Measurements from ENCODE around the gene CSNK2A3.

The CSNK2A3 gene

GRCh38 chr11:11332141-11332710 is 20.8 kb downstream of the CSNK2A3 start:
- no peak overlapping the region for H3K4me3 ChIP-seq (replicated peaks in 1 of 2; ENCODE audit: low read depth in 2 of 2, low read length in 2 of 2)
- no peak for TF ChIP-seq CTCF (IDR thresholded peaks at IDR 0.05; ENCODE audit: low read depth, low read length)

GRCh38 chr11:11329062-11329806 is 23.8 kb downstream of the CSNK2A3 start:
- no peak for DNase-seq (ENCODE audit: low read depth in 2 of 2)
- H3K4me3 ChIP-seq (replicated peaks in 1 of 2; ENCODE audit: low read depth in 2 of 2, low read length in 2 of 2), result no peak overlapping the region
- TF ChIP-seq CTCF (IDR thresholded peaks at IDR 0.05; ENCODE audit: low read depth, low read length), result no peak

More at GRCh38 chr11:11332141-11332710, 20.8 kb downstream of the CSNK2A3 start:
- no peak for DNase-seq (ENCODE audit: low read depth in 2 of 2)

GRCh38 chr11:11324090-11324489 is 29.0 kb downstream of the CSNK2A3 start:
- peak in 1 of 2 donors; percentile 2 for DNase-seq (ENCODE audit: low read depth in 2 of 2)
- no peak for TF ChIP-seq CTCF (IDR thresholded peaks at IDR 0.05; ENCODE audit: low read depth, low read length)
- H3K4me3 ChIP-seq (replicated peaks in 1 of 2; ENCODE audit: low read depth in 2 of 2, low read length in 2 of 2), result no peak overlapping the region

GRCh38 chr11:11322101-11322500 is 30.9 kb downstream of the CSNK2A3 start:
- DNase-seq (ENCODE audit: low read depth in 2 of 2), result no peak
- H3K4me3 ChIP-seq (replicated peaks in 1 of 2; ENCODE audit: low read depth in 2 of 2, low read length in 2 of 2), result no peak overlapping the region
- TF ChIP-seq CTCF (IDR thresholded peaks at IDR 0.05; ENCODE audit: low read depth, low read length), result no peak

GRCh38 chr11:11320825-11321224 is 32.2 kb downstream of the CSNK2A3 start:
- peak in 1 of 2 donors; percentile 25 for DNase-seq (ENCODE audit: low read depth in 2 of 2)
- H3K4me3 ChIP-seq (replicated peaks in 1 of 2; ENCODE audit: low read depth in 2 of 2, low read length in 2 of 2), result no peak overlapping the region
- TF ChIP-seq CTCF (IDR thresholded peaks at IDR 0.05; ENCODE audit: low read depth, low read length), result no peak

- H3K4me3 ChIP-seq (replicated peaks in 1 of 2; ENCODE audit: low read depth in 2 of 2, low read length in 2 of 2), result no peak overlapping the region
- no peak for TF ChIP-seq CTCF (IDR thresholded peaks at IDR 0.05; ENCODE audit: low read depth, low read length)
- DNase-seq (ENCODE audit: low read depth in 2 of 2), result no peak
These were observed 34.1 kb downstream of the CSNK2A3 start for GRCh38 chr11:11318961-11319360.

Measured in cardiac fibroblast (primary cell).